GM04504 (cell line): Measurements from ENCODE around the gene AKT3.
"Not testable (repeated sequence)": the region's sequence is repeated elsewhere in the genome, so short reads cannot be mapped to it uniquely, and the experiment has no call there.

Experiments used
- DNase-seq: peaks from one replicate; pipeline ENCODE4 v3.0.0-alpha.2; 2012; ENCODE audit warnings: low read depth

AKT3 gene

DNA sequence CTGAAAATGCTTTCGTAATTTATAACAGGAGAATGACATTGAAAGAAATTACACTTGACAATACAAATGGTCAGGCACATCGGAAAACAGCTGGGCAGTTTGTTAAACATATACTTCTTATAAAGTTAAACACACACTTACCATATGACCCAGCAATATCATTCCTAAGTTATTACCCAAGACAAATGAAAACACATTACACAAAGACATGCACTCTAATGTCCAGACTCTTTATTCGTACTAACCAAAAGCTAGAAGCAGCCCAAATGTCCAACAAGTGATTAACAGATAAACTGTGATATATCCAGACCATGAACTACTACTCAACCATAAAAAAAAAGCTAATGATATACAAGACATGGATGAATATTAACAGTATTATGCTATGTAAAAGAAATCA lies 8.5 kb downstream of the AKT3 start:
- no peak for DNase-seq

DNA sequence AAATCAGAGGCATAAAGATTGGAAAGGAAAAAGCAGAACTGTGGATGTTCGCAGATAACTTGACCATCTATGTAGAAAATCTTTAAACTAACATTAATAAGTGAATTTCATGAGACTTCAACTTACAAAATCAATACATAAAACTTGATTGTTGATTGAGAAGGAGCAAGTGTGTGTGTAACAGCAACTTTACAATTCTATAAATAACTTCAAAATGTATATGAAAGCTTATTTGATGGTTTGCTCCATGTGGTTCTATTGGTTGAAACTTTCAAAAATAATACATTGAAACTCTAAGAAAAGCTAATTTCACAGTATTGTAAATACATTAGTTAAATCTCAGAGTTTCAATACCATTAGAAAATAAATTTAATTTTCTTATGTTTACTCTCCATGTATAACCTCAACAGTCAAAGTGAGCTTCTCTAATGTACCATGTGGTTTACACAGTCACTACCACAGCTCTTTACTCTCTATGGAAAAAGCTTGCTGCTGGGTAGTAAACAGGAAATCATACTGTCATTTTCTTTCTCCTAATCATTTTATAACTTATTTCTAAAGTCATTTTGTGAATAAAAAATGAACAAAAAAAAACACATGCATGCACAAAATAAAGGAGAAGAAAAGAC lies 12.0 kb downstream of the AKT3 start:
- DNase-seq, result no peak

DNA sequence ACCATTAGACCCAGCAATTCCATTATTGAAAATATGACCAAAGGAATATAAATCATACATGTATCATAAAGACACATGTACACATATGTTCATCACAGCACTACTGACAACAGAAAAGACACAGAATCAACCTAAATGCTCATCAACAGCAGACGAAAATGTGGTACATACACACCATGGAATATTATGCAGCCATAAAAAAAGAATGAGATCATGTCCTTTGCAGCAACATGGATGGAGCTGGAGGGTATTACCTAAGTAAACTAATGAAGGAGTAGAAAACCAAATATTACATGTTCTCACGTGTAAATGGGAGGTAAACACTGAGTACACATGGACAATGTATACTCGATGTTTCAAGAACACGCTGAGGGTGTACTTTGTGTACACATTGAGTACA lies 15.9 kb downstream of the AKT3 start:
- DNase-seq, result no peak

DNA sequence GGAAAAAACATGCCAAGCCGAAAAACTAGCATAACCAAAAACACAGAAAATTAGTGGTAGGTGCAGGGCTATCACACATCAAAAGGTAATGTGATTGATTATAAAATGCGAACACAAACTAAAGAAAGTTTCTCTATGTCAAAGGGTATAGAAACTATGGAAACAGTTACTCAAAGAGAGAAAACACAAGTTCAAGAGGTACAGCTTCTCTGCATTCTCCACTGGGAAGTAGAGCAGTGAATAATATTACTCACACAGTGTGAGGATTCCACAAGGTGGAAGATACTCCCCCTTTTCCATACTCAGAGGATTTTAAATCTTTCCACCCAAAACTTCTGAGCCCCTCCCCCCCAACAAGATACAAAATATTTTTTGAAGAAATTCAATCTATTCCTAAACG lies 18.6 kb downstream of the AKT3 start:
- no peak for DNase-seq

DNA sequence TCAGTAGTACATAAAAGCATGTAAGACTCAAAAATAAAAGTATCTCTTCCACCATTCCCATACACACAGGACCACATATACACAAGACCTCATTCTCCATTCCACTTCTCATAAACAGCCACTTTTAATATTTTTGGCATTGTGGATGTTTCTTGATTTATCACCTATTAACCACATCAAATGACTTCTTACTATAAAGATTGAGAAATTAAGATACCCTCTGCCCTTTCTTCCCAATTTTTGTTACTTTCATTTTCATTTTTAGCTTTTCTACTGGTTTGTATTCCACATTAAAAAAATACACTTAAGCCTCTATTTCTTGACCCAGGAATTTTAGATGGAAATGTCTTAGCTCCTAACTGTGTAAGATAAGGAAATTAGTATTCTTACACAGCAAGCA lies 22.8 kb downstream of the AKT3 start:
- no peak for DNase-seq

DNA sequence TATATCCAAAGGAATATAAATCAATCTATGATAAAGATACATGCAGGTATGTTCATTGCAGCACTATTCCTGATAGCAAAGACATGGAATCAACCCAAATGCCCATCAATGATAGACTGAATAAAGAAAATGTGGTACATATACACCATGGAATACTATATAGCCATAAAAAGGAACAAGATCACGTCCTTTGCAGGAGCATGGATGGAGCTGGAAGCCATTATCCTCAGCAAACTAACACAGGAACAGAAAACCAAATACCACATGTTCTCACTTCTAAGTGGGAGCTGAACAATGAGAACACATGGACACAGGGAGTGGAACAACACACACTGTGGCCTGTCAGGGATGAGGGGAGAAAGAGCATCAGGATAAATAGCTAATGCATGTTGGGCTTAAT lies 25.1 kb downstream of the AKT3 start:
- DNase-seq, result not testable (repeated sequence)

DNA sequence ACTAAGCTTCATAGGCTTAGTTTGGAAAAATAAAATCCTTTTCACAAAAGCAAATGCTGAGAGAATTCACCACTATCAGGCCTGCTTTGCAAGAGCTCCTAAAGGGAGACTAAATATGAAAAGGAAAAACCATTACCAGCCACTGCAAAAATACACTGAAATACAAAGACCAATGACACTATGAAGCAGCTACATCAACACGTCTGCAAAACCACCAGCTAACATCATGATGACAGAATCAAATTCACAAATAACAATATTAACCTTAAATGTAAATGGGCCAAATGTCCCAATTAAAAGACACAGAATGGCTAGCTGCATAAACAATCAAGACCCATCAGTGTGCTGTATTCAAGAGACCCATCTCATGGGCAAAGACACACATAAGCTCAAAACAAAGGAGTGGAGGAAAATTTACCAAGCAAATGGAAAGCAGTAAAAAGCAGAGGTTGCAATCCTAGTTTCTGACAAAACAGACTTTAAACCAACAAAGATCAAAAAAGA lies 28.8 kb downstream of the AKT3 start:
- no peak for DNase-seq

DNA sequence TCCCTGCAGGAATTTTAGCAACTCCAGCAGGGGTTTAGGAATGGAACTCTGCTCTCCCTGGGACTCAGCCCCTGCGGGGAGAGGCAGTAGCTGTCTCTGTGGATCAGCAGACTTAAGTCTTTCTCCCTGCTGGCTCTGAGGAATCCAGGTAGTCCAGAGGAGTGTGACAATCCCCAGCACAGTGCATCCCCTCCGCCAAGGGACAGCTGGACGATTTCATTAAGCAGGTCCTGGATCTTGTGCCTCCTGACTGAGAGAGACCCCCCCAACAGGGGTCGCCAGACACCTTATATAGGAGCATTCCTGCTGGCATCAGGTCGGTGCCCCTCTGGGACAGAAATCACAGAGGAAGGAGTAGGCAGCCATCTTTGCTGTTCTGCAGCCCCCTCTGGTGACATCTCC lies 30.6 kb downstream of the AKT3 start:
- DNase-seq, result no peak

DNA sequence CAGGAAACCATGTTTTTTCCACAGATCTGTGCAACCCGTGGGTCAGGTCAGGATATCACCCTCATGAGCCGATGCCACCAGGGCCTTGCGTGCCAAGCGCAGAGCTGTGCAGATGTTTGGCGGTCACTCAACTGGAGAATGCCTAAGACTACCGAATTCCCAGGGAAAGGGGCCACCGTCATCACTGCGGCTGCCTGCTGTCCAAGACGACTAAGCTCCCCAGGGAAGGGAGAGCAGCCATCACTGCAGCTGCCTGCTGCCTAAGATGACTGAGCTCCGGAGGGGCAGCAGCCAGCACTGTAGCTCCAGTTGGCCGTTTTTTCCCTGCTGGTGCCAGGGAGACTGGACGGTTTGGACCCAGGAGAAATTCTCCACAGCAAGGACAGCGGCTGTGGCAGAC lies 31.1 kb downstream of the AKT3 start:
- DNase-seq, result no peak

DNA sequence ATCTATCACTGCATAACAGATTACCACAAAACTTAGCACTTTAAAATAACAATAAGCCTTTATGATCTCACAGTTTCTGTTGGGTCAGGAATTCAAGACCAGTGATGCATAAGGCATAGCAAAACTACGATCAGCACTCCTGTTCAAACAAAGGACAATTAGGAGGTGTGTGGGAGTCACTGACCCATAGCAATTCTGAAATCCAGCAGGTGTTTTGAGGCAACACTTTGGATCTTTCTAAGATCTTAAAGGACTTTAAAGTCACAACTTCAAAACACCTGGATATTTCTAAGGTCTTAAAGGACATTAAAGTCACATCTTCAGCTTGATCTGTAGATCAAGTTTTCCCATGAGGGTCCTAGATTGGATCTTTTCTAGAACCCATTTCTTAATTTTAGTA lies 35.3 kb downstream of the AKT3 start:
- no peak for DNase-seq

DNA sequence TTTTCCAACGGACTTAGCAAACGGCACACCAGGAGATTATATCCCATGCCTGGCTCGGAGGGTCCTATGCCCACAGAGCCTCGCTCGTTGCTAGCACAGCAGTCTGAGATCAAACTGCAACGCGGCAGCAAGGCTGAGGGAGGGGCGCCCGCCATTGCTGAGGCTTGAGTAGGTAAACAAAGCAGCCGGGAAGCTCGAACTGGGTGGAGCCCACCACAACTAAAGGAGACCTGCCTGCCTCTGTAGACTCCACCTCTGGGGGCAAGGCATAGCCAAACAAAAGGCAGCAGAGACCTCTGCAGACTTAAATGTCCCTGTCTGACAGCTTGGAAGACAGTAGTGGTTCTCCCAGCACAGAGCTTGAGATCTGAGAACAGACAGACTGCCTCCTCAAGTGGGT lies 42.7 kb downstream of the AKT3 start:
- DNase-seq, result not testable (repeated sequence)

DNA sequence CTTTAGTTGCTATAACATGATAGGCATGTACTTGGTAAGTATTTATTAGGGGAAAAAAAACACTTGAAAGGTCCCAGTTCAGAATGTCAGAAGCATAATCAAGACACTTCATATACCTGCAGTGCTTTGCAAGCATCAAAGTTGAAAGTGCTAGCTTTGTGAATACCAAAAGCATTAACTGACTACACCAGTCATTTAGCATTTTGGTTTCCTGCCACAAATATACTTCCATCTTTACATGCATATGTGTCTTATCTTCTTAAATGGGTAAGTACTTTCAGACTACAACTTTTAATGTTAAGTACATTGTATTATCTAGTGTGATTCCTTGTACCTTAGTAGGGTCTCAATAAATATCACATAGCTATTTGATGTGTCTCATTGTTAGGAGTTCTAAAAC lies 43.7 kb downstream of the AKT3 start:
- no peak for DNase-seq

DNA sequence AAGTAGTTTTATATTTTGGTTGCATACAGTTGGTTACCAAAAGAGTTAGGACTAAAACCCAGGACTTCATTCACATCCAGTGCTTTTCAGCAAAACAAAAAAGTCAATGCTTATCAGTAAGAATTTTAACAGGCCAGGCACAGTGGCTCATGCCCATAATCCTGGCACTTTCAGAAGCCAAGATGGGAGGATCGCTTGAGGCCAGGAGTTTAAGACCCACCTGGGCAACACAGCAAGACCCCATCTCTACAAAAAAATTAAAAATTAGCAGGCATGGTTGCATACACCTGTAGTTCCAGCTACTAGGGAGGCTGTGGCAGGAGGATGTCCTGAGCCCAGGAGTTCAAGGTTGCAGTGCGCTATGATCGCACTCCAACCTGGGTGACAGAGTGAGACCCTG lies 47.3 kb downstream of the AKT3 start:
- no peak for DNase-seq

DNA sequence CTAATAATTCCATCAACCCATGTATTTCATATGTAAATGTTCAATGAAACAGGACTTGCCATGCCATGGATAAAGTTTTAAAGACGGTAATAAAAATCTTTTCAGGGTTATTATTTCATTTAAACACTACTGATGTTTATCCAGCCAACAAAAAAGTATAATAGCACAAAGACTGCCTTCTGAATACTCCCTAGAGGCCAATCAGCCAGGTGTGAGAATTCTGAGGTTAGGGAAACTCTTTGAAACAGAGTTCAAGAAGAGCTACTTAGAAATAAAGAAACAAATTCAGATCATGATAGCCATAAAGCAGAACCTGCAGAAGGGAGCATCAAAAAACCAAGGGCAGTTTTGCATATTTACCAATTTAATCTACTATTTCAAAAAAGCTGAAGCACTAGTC lies 48.7 kb downstream of the AKT3 start:
- DNase-seq, result no peak

DNA sequence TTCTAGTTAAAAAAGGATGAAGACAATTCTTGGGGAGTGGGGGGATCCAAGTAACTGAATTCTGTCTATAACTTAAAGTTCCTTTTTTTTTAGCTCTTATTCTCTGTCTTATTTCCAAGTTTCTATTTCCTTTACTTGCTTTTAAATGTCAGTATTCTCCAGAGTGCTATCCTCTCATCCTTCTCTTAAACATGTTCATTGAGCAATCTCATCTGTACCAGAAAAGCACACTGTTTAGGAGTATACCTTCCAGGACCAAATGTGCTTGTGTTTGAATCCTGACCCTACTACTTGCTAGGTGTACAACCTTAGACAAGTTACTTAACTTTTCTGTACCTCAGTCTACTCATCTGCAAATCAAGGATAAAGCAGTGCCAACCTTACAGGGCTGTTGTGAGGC lies 50.1 kb downstream of the AKT3 start:
- no peak for DNase-seq

DNA sequence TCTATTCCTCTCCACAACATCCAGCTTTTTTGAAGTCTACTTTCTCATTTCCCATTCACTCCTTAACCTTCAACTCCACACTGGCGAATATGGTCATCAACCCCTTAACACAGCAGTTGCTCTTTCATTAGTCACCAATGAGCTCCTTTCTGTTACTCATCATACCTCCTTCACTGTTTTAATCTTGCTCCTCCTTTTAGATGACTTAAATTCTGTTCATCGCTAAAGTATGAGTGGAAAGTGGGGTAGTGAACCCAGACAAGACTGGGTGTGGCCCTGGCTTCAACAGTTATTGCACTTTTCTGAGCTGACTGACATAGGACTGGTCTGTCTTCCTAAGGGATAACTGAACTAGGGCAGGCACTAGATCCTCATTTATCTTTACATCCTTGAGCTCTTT lies 51.3 kb downstream of the AKT3 start:
- peak; percentile 76 for DNase-seq

DNA sequence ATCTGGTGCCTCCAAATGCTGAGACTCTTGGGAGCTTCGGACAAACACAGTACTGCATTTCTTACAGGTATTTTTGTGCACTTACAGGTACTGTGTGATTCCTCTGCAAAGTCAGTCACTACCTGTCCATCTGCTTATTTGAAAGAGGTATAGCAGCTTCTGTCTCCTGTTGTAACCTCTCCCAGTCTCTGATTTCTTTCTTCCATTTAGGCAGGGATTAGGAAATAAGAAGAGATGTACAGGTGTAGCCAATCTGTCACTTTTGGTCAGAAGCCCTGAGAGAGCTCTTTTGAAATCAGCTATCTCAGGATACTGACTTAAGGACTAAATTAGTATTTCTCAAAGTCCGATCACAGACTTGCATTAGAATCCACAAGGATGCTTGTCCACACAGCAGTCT lies 54.0 kb downstream of the AKT3 start:
- DNase-seq, result no peak

DNA sequence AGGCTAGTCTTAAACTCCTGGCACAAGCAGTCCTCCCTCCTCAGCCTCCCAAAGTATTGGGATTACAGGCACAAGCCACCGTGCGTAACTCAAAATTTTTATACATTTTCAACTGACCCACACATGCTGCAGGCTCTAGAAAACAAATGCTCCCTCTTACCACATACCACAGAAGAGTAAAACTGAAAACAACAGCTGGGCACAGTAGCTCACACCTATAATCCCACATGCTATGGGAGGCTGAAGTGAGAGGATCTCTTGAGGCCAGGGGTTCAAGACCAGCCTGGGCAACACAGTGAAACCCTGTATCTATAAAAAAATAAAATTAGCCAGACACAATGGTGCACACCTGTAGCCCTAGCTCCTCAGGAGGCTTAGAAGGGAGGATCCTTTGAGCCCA lies 56.7 kb downstream of the AKT3 start:
- DNase-seq, result no peak

DNA sequence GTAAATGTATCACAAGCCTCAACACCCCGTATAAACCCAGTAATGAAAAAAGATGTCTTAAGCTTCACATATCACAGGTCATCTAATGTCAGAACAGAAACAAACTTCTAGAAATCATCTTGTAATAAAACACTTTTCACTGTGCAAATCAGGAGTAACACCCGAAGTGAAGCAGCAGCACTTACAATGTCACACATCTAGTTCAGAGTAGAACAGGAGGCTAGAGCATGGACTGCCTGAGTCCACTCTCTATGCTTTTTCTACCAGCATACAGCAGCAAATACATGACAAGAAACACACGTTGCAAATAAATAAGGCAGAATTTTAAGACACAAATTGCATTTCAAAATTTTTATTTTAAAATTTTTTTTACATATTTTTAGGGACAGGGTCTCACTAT lies 57.2 kb downstream of the AKT3 start:
- DNase-seq, result no peak

DNA sequence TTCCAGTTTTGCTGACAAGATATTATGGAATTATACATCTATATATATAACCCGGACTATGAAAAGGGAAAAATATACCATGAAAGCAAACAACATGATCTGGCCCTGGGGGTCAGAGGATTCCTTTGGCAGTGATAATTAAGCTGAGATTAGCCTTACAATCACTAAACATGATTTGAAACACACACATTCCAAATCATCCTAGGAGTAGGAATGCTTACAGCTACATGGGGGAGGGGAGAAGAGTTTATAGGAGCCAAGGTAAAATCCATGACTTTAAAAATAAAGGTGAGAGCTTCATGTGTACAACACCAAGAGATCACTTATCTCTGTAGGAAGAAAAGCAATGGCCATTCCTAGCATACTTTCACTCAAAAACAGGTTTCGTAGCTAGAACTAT lies 57.6 kb downstream of the AKT3 start:
- DNase-seq, result no peak

DNA sequence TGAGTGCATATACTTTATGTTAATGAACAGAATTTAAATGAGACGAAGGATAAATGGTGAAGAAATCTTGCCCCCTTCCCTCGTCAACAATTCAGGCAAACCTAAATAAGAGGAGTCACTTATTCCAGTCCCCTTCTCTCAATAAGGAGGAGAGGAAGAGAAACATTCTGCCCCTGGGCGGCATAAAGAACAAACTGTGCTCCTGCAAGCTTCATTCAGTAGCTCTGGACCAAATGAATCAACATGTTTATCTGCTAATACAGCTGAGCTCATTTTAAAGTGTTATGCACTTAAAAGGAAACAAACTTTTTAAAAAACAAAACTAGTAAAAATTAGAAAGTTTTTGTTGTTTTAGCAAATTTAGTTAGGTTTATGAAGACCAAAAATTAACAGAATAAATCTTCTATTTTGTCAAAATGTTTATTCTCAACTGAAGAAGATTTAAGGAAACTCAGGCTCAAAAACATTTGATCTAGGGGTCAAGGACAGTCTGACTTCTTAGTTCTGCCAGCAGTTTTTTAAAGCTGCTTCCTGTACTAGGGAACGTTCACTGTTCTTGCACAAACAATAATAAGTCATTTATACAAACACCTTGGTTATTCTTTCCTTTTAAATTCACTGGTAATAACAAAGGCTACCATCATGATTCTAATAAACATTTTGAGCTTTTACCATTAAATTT lies 58.3 kb downstream of the AKT3 start:
- no peak for DNase-seq

DNA sequence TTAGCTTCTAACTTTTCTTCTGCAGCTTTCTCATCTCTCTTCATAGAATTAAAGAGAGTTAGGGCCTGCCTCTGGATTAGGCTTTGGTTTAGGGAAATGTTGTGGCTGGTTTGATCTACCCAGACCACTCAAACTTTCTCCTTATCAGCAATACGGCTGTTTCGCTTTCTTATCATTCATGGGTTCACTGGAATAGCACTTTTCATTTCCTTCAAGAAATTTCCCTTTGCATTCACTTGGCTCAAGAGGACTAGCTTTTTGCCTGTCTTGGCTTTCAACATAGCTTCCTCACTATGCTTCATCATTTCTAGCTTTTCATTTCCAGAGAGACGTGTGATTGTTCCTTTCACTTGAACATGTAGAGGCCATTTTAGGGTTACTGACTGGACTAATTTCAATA lies 59.6 kb downstream of the AKT3 start:
- DNase-seq, result no peak

DNA sequence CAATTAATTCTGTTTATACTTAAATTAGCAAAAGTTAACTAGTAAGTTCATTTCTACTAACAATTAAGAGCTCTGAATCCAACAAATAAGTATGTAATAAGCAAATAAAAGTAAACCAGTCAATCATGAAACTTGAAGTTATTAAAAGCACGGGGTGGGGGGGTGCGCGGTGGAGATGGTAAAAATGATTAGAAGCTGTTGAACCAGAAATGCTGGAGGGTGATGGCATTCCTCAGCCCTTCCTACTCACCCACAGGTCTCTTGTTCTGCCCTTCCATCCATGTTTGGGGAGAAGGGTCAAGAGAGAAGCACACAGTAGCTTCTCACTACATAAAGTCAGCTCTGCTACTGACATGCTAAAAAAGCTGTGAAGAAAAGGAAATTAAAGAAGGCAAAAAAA lies 63.5 kb downstream of the AKT3 start:
- DNase-seq, result no peak

DNA sequence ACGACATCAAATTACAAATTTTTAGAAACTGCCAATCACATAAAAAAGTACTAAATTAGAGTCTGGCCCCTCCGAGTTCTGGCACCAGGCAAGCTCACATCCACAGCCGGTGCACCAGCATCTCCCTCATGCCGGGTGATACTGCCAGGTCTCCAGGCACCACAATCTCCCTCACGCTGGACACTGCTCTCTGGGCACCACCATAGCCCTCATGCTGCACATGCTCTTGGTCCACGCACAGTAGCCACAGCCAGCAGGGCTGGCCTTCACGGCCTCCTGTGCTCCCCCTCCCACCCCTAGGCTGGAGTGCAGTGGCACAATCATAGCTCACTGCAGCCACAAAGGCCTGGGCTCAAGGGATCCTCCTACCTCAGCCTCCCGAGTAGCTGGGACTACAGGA lies 65.5 kb downstream of the AKT3 start:
- no peak for DNase-seq
